SK-N-MC (cell line): ENCODE results near the gene LRBA.

Experiments
- EZH2 ChIP-seq: fragments of 200-600 bp; sonication (generic); IDR thresholded peaks from one replicate; pipeline ENCODE4 v1.6.1; 2017; ENCODE audit warnings: antibody characterized with exemption
- FOXP2 ChIP-seq: optimal IDR thresholded peaks from 2 replicates; pipeline ENCODE3; 2011; ENCODE audit warnings: mild to moderate bottlenecking, moderate library complexity; ENCODE audit not compliant: insufficient read depth; ENCODE audit errors: extremely low read length, control extremely low read depth
- POLR2AphosphoS5 ChIP-seq: IDR thresholded peaks from 2 replicates; pipeline ENCODE4 v1.6.1; 2012; ENCODE audit warnings: mild to moderate bottlenecking, low read depth, low read length, borderline replicate concordance

DNA sequence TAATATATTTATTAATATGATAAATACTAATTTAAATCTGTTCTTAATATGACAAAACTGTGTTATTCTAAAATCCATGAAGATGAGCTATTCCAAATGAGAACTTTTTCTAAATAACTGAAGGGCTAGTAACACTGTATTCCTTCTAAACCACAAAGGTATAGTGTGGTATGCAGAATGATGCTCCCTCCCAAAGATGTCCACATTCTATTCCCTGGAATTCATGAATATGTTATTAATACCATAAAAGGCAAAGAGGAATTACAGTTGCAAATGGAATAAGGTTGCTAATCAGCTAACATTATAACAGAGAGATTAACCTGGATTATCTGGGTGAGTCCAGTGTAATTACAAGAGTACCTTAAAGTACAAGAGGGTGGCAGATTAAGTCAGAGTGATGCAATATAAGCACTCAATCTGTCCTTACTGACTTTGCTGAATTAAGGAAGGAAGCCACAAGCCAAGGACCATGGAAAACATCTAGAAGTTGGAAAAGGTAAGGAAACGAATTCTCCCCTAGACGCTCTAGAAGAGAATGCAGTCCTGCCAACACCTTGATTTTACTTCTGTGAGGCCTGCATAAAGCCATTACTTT lies 453.8 kb downstream of the LRBA start:
- TF ChIP-seq POLR2AphosphoS5, result no peak
- TF ChIP-seq EZH2, result no peak
- TF ChIP-seq FOXP2, result no peak
